Fibroblast of the aortic adventitia (primary cell): ENCODE results near the gene TFB2M. TPM values are rescaled to one million over a fixed set of nuclear protein-coding genes. Genes with fewer than 3 reads are reported as not detected.
"Not testable (repeated sequence)": the region's sequence is repeated elsewhere in the genome, so short reads cannot be mapped to it uniquely, and the experiment has no call there.

Experiments
- DNase-seq: peaks from one replicate; pipeline ENCODE4 v3.0.0-alpha.2; 2010; ENCODE audit warnings: low read depth
- H3K4me3 ChIP-seq: 2 replicates; pipeline ENCODE4 v1.5.1; 2011; ENCODE audit warnings: low read depth, mild to moderate bottlenecking, control low read depth, low read length, moderate library complexity
- CTCF ChIP-seq: IDR thresholded peaks from 2 replicates; pipeline ENCODE4 v1.5.1; 2011; ENCODE audit warnings: mild to moderate bottlenecking, low read length, control low read depth, inconsistent platforms; ENCODE audit not compliant: insufficient read depth
- total RNA-seq: library from RNA; depleted of rRNA; stranded (reverse); fragments of >200 nt; gene quantifications from 2 replicates; pipeline ENCODE4 v1.2.3, GENCODE V29; 2012; ENCODE audit warnings: low replicate concordance

Gene TFB2M
- total RNA-seq, 1 donor: 22.2 TPM

GRCh38 chr1:246577082-246577719 is 11.1 kb upstream of the TFB2M start:
- DNase-seq: no peak
- H3K4me3 ChIP-seq: no peak overlapping the region
- no peak for TF ChIP-seq CTCF

- no peak overlapping the region for H3K4me3 ChIP-seq
- DNase-seq: no peak
- no peak for TF ChIP-seq CTCF
Observed at GRCh38 chr1:246576709-246577032, 10.6 kb upstream of the TFB2M start.

- no peak for DNase-seq
- TF ChIP-seq CTCF: no peak
- no peak overlapping the region for H3K4me3 ChIP-seq
Observed at GRCh38 chr1:246573491-246573890, 7.4 kb upstream of the TFB2M start.

GRCh38 chr1:246572785-246573184 is 6.7 kb upstream of the TFB2M start:
- no peak for DNase-seq
- TF ChIP-seq CTCF: no peak
- no peak overlapping the region for H3K4me3 ChIP-seq

- DNase-seq: no peak
- no peak for TF ChIP-seq CTCF
- H3K4me3 ChIP-seq: no peak overlapping the region
Observed at GRCh38 chr1:246571953-246572352, 5.9 kb upstream of the TFB2M start.

GRCh38 chr1:246571309-246571708 is 5.2 kb upstream of the TFB2M start:
- not testable (repeated sequence) for DNase-seq, H3K4me3 ChIP-seq

- no peak overlapping the region for H3K4me3 ChIP-seq
- TF ChIP-seq CTCF: no peak
- no peak for DNase-seq
Observed at GRCh38 chr1:246569248-246570238, 3.5 kb upstream of the TFB2M start.
